Cortex of kidney (tissue), 1 donor: ENCODE data around the gene NAB2.
"Not testable (repeated sequence)": the region's sequence is repeated elsewhere in the genome, so short reads cannot be mapped to it uniquely, and the experiment has no call there.

Experiments used
- DNase-seq: peaks from one replicate; lab custom pipeline; 2025; lab: John Stamatoyannopoulos, UW

Gene NAB2, protein sequence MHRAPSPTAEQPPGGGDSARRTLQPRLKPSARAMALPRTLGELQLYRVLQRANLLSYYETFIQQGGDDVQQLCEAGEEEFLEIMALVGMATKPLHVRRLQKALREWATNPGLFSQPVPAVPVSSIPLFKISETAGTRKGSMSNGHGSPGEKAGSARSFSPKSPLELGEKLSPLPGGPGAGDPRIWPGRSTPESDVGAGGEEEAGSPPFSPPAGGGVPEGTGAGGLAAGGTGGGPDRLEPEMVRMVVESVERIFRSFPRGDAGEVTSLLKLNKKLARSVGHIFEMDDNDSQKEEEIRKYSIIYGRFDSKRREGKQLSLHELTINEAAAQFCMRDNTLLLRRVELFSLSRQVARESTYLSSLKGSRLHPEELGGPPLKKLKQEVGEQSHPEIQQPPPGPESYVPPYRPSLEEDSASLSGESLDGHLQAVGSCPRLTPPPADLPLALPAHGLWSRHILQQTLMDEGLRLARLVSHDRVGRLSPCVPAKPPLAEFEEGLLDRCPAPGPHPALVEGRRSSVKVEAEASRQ

GRCh38 chr12:57088354-57089270, at the start of gene NAB2:
Gene NAB2, plus strand, starts transcription at chr12:57089114. Its CDS starts 158 bp downstream, at chr12:57089272.
- no peak for DNase-seq

DNA sequence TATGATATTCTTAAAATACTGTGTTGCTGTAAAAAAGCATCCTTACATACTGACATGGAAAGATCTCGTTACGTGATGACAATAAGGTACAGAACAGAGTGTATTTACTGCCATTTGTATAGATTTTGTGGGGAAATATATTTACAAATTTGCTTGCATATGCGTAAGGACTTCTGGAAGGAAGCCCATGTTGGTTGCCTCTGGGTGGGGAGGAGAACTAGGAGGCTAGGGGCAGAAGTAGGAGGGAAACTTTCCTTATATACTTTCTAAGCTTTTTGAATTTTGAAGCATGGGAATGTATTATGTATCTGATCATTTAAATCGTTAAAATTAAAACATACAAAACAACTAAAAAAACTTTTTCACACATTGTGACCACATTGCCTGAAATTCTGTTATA, 48.7 kb upstream of the NAB2 start:
- DNase-seq = no peak

- no peak for DNase-seq
Measured at GRCh38 chr12:57040750-57041149, 48.2 kb upstream of the NAB2 start.

- DNase-seq = no peak
Measured at GRCh38 chr12:57042695-57043094, 46.2 kb upstream of the NAB2 start.

DNA sequence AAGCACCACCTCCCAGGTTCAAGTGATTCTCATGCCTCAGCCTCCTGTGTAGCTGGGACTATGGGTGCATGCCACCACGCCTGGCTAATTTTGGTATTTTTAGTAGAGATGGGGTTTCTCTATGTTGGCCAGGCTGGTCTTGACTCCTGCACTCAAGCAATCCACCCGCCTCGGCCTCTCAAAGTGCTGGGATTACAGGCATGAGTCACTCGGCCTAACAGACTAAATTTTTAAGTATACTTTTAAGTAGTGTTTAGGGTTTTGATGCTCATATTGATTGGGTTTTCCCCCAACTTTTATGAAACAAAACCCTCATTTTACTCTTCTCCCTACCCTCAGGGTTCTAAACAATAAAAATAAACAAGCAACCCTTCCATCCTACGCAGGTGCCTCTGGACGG, 44.4 kb upstream of the NAB2 start:
- DNase-seq = no peak

- DNase-seq = no peak
Measured at GRCh38 chr12:57044889-57045288, 44.0 kb upstream of the NAB2 start.

DNA sequence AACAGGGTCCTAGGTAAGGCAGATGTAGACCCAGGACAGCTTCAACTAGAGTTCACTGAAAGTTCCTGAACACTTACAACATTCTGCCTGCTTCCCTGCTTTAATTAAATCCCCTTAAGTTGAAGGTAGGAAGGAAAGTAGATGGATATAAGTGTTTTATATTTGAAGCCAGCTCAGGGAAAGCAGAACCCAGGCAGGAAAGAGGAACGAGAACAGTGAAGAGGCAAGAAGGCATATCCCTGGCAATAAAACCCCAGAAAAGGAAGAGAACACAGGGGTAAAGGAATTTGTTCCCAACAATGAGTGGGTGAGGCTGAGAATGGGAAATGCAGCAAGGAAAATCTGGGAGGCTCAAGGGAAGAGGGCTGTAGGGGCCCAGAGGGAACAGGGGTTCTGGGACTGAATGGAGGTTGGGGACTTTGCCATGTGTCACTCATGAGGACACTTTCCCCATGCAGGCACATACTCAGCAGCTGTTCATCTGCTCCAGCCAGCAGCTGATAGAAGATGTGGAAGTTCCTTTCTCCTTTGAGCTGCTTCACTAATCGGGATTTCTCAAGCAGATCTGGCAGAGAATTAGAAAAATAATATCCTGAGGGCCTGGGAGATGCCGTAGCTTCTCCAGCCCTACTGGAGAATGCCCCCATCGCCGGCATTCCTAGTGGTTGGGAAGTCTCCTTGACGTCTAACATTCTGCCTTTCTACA, 42.7 kb upstream of the NAB2 start:
- DNase-seq = no peak

DNA sequence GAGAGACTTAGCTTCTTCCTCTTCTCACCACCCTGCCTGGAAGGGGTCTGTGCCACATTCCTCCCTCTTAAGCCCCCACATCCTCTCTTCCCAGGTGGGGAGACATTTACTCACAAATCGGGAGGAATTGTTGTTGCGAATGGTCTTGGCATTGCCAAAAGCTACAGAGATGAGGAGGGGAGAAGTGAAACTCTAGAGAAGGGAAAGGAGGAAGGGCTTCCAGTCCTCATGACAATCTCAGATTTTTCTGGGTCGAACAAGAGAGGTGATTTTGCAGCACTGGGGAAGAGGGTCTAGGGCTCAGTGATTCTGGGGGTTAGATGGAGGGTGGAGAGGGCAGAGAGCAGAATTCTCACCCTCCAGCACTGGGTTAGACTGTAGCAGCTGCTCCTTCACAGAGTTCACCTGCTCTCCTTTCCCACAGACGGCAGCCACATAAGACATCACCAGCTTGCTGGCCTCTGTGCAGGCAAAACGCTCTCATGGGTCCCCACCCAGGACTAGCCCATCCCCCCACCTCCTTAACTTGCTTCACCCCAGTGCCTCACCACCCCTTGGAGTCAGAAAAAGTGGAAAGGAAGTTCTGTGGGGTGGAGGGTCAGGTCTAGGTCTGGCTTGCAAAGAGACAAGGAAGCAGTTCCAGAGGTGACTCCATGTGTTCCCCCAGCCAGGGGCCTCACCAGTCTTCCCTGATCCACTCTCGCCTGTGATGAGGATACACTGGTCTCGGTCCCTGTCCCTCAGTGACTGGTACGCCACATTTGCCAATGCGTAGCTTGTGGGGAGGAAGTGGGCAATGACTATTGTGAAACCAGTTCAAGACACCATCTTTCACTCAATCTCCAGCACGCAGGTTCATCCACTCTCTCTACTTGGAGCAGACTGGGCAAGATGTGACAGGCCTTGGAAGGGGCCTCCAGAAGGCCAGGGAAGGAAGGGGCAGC, 41.7 kb upstream of the NAB2 start:
- DNase-seq = no peak

DNA sequence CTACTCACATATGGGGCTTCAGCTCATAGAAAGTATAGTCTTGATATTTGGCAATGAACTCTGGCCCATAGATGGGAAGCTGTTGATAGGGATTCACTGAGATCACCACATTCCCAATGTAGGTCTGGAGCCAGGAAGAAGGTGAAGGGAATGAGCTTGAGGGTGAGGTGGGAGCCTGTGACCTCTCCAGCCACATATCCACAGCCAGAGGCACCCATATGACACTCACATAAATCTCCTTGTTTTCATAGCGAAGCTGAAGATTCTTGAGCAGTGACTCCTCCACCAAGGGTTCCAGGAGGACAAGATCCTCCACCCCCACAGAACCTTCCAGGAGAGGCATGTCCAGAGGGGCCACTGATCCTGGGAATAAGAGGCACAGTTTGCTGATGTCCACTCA, 40.9 kb upstream of the NAB2 start:
- DNase-seq = no peak

- DNase-seq = no peak
Measured at GRCh38 chr12:57048423-57049118, 40.3 kb upstream of the NAB2 start.

DNA sequence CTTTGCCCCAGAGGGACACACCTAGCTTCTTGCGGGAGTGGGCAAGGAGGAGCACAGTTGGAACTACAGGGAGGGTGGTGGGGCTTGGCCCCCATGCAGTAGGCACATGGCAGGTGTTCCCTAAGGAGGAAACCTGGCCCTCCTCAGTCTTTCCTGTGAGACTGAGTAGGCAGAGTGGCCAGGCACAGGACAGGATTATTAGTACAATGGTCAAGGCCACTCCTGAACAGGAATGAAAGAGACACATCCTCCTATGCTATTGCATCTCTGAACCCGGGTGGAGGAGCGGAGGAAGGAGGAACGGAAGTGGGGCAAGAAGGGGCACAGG, 39.8 kb upstream of the NAB2 start:
- no peak for DNase-seq

- DNase-seq = no peak
Measured at GRCh38 chr12:57049890-57050289, 39.0 kb upstream of the NAB2 start, which contains the start of gene MYO1A. Gene MYO1A, minus strand, starts transcription at chr12:57050129. Its CDS starts 1,806 bp downstream, at chr12:57048323.

DNA sequence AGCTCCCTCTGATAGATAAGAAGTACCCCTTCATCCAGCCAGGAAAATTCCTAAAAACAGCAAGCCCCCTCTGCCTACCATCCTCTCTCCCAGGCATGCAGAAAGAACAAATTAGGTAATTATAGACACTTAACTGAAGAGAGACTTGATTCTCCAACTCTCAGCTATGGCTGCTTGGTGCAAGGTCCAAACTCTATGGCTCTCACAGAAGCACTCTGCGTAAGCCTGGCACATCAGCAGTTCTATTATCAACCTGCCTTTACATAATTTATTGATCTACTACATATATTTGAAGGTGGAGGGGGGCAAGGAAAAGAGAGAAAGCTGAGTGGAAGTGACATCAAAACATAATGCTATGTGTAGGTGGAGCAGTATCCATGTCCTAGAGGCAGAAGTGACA, 37.9 kb upstream of the NAB2 start:
- no peak for DNase-seq

DNA sequence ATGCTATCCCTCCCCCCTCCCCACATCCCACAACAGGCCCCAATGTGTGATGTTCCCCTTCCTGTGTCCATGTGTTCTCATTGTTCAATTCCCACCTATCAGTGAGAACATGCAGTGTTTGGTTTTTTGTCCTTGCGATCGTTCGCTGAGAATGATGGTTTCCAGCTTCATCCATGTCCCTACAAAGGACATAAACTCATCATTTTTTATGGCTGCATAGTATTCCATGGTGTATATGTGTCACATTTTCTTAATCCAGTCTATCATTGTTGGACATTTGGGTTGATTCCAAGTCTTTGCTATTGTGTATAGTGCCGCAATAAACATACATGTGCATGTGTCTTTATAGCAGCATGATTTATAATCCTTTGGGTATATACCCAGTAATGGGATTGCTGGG, 35.8 kb upstream of the NAB2 start:
- not testable (repeated sequence) for DNase-seq

GRCh38 chr12:57053901-57054300, 35.0 kb upstream of the NAB2 start:
- DNase-seq = not testable (repeated sequence)

DNA sequence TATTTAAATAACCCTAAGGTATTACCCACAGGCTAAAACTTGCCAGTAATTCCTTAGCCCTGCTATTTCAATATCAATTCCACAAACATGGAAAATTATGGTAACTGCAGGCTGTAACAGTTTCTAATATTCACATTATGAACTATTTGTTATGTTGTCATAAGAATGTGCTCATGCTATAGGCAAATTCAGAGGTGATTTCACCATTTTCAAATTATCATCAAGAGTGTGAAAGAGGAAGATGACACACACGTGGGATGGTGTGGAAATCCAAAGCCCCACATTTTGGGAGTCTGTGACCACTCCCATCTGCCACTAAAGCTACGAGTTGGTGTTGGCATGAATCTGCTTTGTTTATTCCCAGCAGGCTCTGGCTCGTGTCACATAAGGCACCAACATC, 33.1 kb upstream of the NAB2 start:
- DNase-seq = no peak

GRCh38 chr12:57057067-57057751, 31.7 kb upstream of the NAB2 start:
- no peak for DNase-seq

DNA sequence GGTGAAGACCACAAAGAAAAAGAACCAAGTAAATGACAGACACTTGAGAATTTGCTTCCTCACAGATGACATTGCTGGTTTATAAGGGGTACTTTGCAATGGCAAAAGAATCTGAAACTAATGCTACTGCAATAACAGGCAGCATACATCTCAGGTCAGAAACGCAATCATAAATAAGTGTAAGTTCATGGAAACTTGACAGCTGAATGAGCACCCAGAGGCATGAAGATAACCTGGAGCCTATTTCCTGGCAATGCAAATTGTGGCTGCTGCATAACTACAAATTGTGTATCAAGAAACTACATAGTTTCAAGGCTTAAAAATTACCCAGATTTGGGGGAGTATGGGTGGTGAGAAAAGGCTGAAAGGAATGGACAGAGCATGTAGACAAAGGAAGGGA, 30.5 kb upstream of the NAB2 start:
- no peak for DNase-seq

- DNase-seq = no peak
Measured at GRCh38 chr12:57063991-57064685, 24.8 kb upstream of the NAB2 start.
